Activated CD8-positive, alpha-beta T cell treated with anti-CD3 and anti-CD28 coated beads for 36 hours (primary cell): Measurements from ENCODE around the gene NKPD1. TPM values are rescaled to one million over a fixed set of nuclear protein-coding genes. Genes with fewer than 3 reads are reported as not detected.

Experiments
- ATAC-seq: fragments of 200-7000 bp; cut with Tn5 transposase; one replicate; pipeline ENCODE4 v1.10.0; 2021; ENCODE audit warnings: mild to moderate bottlenecking, moderate library complexity
- CTCF ChIA-PET: fragments of 350-600 bp; sonication (Branson Sonifier 250); formaldehyde crosslinking; loops from one replicate; lab custom pipeline; 2021; ENCODE audit warnings: antibody characterized with exemption; lab: Charles Lee
- POLR2A ChIA-PET: fragments of 350-600 bp; sonication (Branson Sonifier 250); formaldehyde crosslinking; loops from one replicate; lab custom pipeline; 2021; ENCODE audit warnings: antibody characterized with exemption; lab: Charles Lee
- DNase-seq: peaks from one replicate; pipeline ENCODE4 v3.0.0-alpha.2; 2020
- H3K27ac Mint-ChIP-seq: one replicate; pipeline ENCODE4 v1.8.0; 2021; ENCODE audit warnings: mild to moderate bottlenecking, mixed read lengths
- H3K27me3 Mint-ChIP-seq: one replicate; pipeline ENCODE4 v1.8.0; 2021; ENCODE audit warnings: mixed read lengths
- H3K36me3 Mint-ChIP-seq: one replicate; pipeline ENCODE4 v1.8.0; 2021; ENCODE audit warnings: low read depth, mixed read lengths
- H3K4me1 Mint-ChIP-seq: one replicate; pipeline ENCODE4 v1.8.0; 2021; ENCODE audit warnings: low read depth, mixed read lengths
- H3K4me3 Mint-ChIP-seq: one replicate; pipeline ENCODE4 v1.8.0; 2021; ENCODE audit warnings: mild to moderate bottlenecking, moderate library complexity, mixed read lengths
- H3K9me3 Mint-ChIP-seq: one replicate; pipeline ENCODE4 v1.8.0; 2021; ENCODE audit warnings: mixed read lengths
- intact Hi-C: fragments of 100-400 bp; cut with micrococcal nuclease; formaldehyde crosslinking; loops from one replicate; pipeline ENCODE4 v1.10.0; 2022
- total RNA-seq, 2 experiments: library from RNA; stranded (reverse); gene quantifications; one replicate each; pipeline ENCODE4 v1.2.3, GENCODE V29; 2021
- TF ChIP-seq, protein P1 (sequence below): fragments of 200-600 bp; IDR thresholded peaks from one replicate; pipeline ENCODE4 v1.8.0; 2022; ENCODE audit warnings: antibody characterized with exemption, mild to moderate bottlenecking

Gene NKPD1
- total RNA-seq, 2 experiments from 2014 or later = 0.07 to 0.16 TPM

GRCh38 chr19:45200568-45200967, 39.8 kb upstream of the NKPD1 start:
- no peaks in the 10 kb centered on the region for H3K27me3 Mint-ChIP-seq
- CTCF ChIA-PET = interaction anchor here (0.9 to 1.6 kb wide), 2 partner anchors 49 to 138 kb away, joined by 3 to 4 read pairs; no protein-coding TSS in a partner anchor
- no peak for ATAC-seq
- no peak overlapping the region for H3K4me3 Mint-ChIP-seq
- intact Hi-C loops = no loop called here
- POLR2A ChIA-PET = interaction anchor here (1.2 kb wide), 1 partner anchor 21 kb away, joined by 3 read pairs; no protein-coding TSS in a partner anchor
- peak; percentile 21 for DNase-seq
- no peaks in the 10 kb centered on the region for H3K36me3 Mint-ChIP-seq
- TF ChIP-seq, protein P1, sequence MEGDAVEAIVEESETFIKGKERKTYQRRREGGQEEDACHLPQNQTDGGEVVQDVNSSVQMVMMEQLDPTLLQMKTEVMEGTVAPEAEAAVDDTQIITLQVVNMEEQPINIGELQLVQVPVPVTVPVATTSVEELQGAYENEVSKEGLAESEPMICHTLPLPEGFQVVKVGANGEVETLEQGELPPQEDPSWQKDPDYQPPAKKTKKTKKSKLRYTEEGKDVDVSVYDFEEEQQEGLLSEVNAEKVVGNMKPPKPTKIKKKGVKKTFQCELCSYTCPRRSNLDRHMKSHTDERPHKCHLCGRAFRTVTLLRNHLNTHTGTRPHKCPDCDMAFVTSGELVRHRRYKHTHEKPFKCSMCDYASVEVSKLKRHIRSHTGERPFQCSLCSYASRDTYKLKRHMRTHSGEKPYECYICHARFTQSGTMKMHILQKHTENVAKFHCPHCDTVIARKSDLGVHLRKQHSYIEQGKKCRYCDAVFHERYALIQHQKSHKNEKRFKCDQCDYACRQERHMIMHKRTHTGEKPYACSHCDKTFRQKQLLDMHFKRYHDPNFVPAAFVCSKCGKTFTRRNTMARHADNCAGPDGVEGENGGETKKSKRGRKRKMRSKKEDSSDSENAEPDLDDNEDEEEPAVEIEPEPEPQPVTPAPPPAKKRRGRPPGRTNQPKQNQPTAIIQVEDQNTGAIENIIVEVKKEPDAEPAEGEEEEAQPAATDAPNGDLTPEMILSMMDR = no peak
- no peak overlapping the region for H3K27ac Mint-ChIP-seq
- no peaks in the 10 kb centered on the region for H3K4me1 Mint-ChIP-seq
- H3K9me3 Mint-ChIP-seq = no peaks in the 10 kb centered on the region

GRCh38 chr19:45195764-45196163, 35.0 kb upstream of the NKPD1 start:
- TF ChIP-seq, protein P1 = no peak
- no peaks in the 10 kb centered on the region for H3K36me3 Mint-ChIP-seq
- H3K9me3 Mint-ChIP-seq = no peaks in the 10 kb centered on the region
- CTCF ChIA-PET = no interaction called here
- H3K4me1 Mint-ChIP-seq = no peaks in the 10 kb centered on the region
- H3K4me3 Mint-ChIP-seq = no peak overlapping the region
- no peak overlapping the region for H3K27ac Mint-ChIP-seq
- POLR2A ChIA-PET = no interaction called here
- no peaks in the 10 kb centered on the region for H3K27me3 Mint-ChIP-seq
- intact Hi-C loops = no loop called here
- ATAC-seq (no peak), DNase-seq (no peak)

DNA sequence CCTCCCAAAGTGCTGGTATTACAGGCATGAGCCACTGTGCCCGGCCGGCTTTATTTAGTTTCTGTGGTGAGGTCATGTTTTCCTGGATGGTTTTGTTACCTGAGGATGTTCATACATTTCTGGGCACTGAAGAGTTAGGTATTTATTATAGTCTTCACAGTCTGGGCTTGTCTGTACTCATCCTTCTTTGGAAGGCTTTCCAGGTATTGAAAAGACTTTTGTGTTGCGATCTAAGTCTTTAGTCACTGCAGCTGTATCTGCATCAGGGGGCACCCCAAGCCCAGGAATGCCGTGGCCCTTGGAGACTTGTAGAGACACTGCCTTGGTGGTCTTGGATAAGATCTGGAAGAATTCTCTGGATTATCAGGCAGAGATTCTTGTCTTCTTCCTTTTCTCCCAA, 30.6 kb upstream of the NKPD1 start:
- no peaks in the 10 kb centered on the region for H3K27me3 Mint-ChIP-seq
- CTCF ChIA-PET = no interaction called here
- no peak overlapping the region for H3K27ac Mint-ChIP-seq
- DNase-seq (no peak), ATAC-seq (no peak)
- no peak overlapping the region for H3K4me3 Mint-ChIP-seq
- no peaks in the 10 kb centered on the region for H3K36me3 Mint-ChIP-seq
- POLR2A ChIA-PET = interaction anchor here (0.5 kb wide), 1 partner anchor 332 kb away, joined by 4 read pairs; no protein-coding TSS in a partner anchor
- no peaks in the 10 kb centered on the region for H3K9me3 Mint-ChIP-seq
- intact Hi-C loops = no loop called here
- TF ChIP-seq, protein P1 = no peak
- H3K4me1 Mint-ChIP-seq = peaks cover 2% of the 10 kb centered on the region

DNA sequence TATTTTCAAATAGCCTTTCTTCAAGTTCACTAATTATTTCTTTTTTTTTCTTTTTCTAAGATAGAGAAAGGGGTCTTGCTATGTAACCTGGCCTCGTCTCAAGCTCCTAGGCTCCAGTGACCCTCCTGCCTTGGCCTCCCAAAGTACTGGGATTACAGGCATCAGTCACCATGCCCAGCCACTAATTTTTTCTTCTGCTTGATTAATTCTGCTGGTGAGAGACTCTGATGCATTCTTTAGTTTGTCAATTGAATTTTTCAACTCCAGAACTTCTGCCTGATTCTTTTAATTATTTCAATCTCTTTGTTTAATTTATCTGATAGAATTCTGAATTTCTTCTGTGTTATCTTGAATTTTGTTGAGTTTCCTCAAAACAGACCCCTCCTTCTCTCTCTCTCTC, 29.2 kb upstream of the NKPD1 start:
- ChIA-PET POLR2A (no interaction called here), CTCF (interaction anchor here (0.9 kb wide), 1 partner anchor 149 kb away, joined by 3 read pairs; no protein-coding TSS in a partner anchor)
- TF ChIP-seq, protein P1 = no peak
- Mint-ChIP-seq H3K9me3 (no peaks in the 10 kb centered on the region), H3K36me3 (no peaks in the 10 kb centered on the region), H3K4me1 (peaks cover 2% of the 10 kb centered on the region), H3K27me3 (no peaks in the 10 kb centered on the region), H3K27ac (no peak overlapping the region), H3K4me3 (no peak overlapping the region)
- intact Hi-C loops = no loop called here
- ATAC-seq (no peak), DNase-seq (no peak)

DNA sequence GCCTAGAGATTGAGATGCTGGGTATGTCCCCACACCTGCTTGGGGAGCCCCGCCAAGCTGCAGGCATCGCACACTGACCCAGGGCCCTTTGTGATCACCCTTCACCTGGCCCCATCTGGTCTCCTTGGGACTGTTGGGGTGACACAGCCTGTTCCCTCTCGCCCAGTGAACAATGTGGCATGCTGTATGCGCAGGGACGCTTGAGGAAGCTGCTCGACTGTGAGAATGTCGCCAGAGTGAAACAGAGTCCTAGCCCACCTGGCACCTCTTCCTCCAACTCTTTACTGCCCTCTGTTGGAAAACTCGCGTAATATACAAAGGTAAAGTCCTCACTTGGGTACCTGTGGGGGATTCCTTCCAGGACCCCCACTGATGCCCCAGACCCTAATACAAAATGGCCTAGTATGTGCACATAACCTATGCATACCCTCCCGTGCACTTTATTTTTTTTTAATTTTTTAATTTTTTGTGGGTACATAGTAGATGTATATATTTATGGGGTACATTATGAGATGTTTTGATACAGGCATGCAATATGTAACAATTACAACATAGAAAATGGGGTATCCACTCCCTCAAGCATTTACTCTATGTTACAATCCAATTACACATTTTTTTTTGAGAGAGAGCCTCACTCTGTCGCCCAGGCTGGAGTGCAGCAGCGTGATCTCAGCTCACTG, 26.8 kb upstream of the NKPD1 start:
- ChIA-PET CTCF (interaction anchor here (0.8 to 1.9 kb wide), 13 partner anchors 9 to 171 kb away, joined by 3 to 10 read pairs (median 4); partner anchors contain the start of genes BLOC1S3, CLASRP, GEMIN7 and TRAPPC6A), POLR2A (interaction anchor here (1.3 kb wide), 2 partner anchors 10 to 95 kb away, joined by 4 read pairs; partner anchors contain the start of genes PPP1R37 and TRAPPC6A)
- intact Hi-C loops = no loop called here
- peak; percentile 95 for ATAC-seq
- peaks cover 5% of the 10 kb centered on the region for H3K4me1 Mint-ChIP-seq
- no peak overlapping the region for H3K27ac Mint-ChIP-seq
- no peaks in the 10 kb centered on the region for H3K27me3 Mint-ChIP-seq
- DNase-seq = peak; percentile 36
- no peaks in the 10 kb centered on the region for H3K9me3 Mint-ChIP-seq
- TF ChIP-seq, protein P1 = peak; percentile 82
- no peaks in the 10 kb centered on the region for H3K36me3 Mint-ChIP-seq
- no peak overlapping the region for H3K4me3 Mint-ChIP-seq
